CD4-positive, CD25-positive, alpha-beta regulatory T cell (primary cell): ENCODE data around the gene ERF. TPM values are rescaled to one million over a fixed set of nuclear protein-coding genes. Genes with fewer than 3 reads are reported as not detected.

Source experiments
- ATAC-seq, 2 donors: fragments of 150-1000 bp; cut with Tn5 transposase; one replicate each; pipeline ENCODE4 v1.10.0; 2021; ENCODE audit warnings: low read depth in 2 of 2, moderate number of reproducible peaks in 2 of 2, moderate library complexity in 1 of 2
- DNase-seq, 3 donors: peaks; one replicate each; pipeline versions ENCODE4 v3.0.0 to v3.0.0-alpha.2; 2012 to 2022; ENCODE audit warnings: mixed read lengths in 1 of 3
- H3K27ac ChIP-seq: one replicate; pipeline ENCODE4 v1.7.0; 2013; ENCODE audit warnings: mild to moderate bottlenecking, low read length; ENCODE audit not compliant: insufficient read depth, poor library complexity, severe bottlenecking
- H3K27me3 ChIP-seq: one replicate; pipeline ENCODE4 v1.7.0; 2013; ENCODE audit warnings: low read length; ENCODE audit not compliant: control insufficient read depth, insufficient read depth
- H3K36me3 ChIP-seq: one replicate; pipeline ENCODE4 v1.7.0; 2013; ENCODE audit warnings: mild to moderate bottlenecking, low read length, moderate library complexity; ENCODE audit not compliant: control insufficient read depth, insufficient read depth
- H3K4me1 ChIP-seq: 2 replicates; pipeline ENCODE4 v1.7.0; 2013; ENCODE audit warnings: mild to moderate bottlenecking, low read length; ENCODE audit not compliant: insufficient read depth, control insufficient read depth, poor library complexity, severe bottlenecking
- H3K4me3 ChIP-seq: one replicate; pipeline ENCODE4 v1.7.0; 2013; ENCODE audit warnings: low read depth, mild to moderate bottlenecking, low read length, moderate library complexity
- H3K9me3 ChIP-seq, 2 experiments: 1 replicate in 1 of 2; 2 replicates in 1 of 2; pipeline ENCODE4 v1.7.0; 2013; ENCODE audit warnings: low read length in 2 of 2, mild to moderate bottlenecking in 1 of 2, moderate library complexity in 1 of 2; ENCODE audit not compliant: control insufficient read depth in 2 of 2
- H3K27ac Mint-ChIP-seq, 3 donors: one replicate each; pipeline ENCODE4 v1.8.0; 2020 to 2022; ENCODE audit warnings: mild to moderate bottlenecking in 3 of 3, mixed read lengths in 3 of 3, moderate library complexity in 2 of 3
- H3K27me3 Mint-ChIP-seq: one replicate; pipeline ENCODE4 v1.8.0; 2022; ENCODE audit warnings: mild to moderate bottlenecking, mixed read lengths
- H3K36me3 Mint-ChIP-seq: one replicate; pipeline ENCODE4 v1.8.0; 2020; ENCODE audit warnings: mixed read lengths
- H3K4me1 Mint-ChIP-seq, 4 donors: one replicate each; pipeline ENCODE4 v1.8.0; 2020 to 2022; ENCODE audit warnings: mixed read lengths in 4 of 4, mild to moderate bottlenecking in 1 of 4
- H3K4me3 Mint-ChIP-seq, 4 donors: one replicate each; pipeline ENCODE4 v1.8.0; 2020 to 2022; ENCODE audit warnings: mild to moderate bottlenecking in 4 of 4, mixed read lengths in 4 of 4, moderate library complexity in 3 of 4
- H3K9me3 Mint-ChIP-seq, 7 donors: one replicate each; pipeline ENCODE4 v1.8.0; 2020 to 2022; ENCODE audit warnings: mixed read lengths in 7 of 7, mild to moderate bottlenecking in 3 of 7, moderate library complexity in 2 of 7
- polyA plus RNA-seq, 4 donors: library from polyadenylated mRNA; unstranded; fragments of 300-500 nt; fragmentation: Illumina TruSeq; gene quantifications; one replicate each; pipeline ENCODE4 v1.2.3, GENCODE V29; 2021
- total RNA-seq: library from RNA; stranded (reverse); gene quantifications from one replicate; pipeline ENCODE4 v1.2.3, GENCODE V29; 2022

ERF gene
- total and polyA plus RNA-seq, 5 donors from 2014 or later: 1.4 to 96.4 (median 3.8) TPM

GRCh38 chr19:42272535-42272897 is 17.6 kb upstream of the ERF start:
- H3K36me3 Mint-ChIP-seq: peaks cover 14% of the 10 kb centered on the region
- H3K4me3 Mint-ChIP-seq: no peak overlapping the region
- peaks cover 0 to 50% (median 35%) of the 10 kb centered on the region in 4 donors for H3K4me1 Mint-ChIP-seq
- DNase-seq: no peak
- peaks cover 0 to 2% (median 0%) of the 10 kb centered on the region in 7 donors for H3K9me3 Mint-ChIP-seq
- no peak for ATAC-seq
- H3K4me1 ChIP-seq: peaks cover 48% of the 10 kb centered on the region
- no peak overlapping the region for H3K27ac Mint-ChIP-seq
- no peaks in the 10 kb centered on the region for H3K27me3 ChIP-seq
- peaks cover 11% of the 10 kb centered on the region for H3K36me3 ChIP-seq
- H3K27me3 Mint-ChIP-seq: no peaks in the 10 kb centered on the region
- no peak overlapping the region for H3K27ac ChIP-seq
- H3K9me3 ChIP-seq: no peaks in the 10 kb centered on the region
- H3K4me3 ChIP-seq: no peak overlapping the region

- Mint-ChIP-seq H3K27me3 (no peaks in the 10 kb centered on the region), H3K27ac (no peak overlapping the region), H3K36me3 (peaks cover 14% of the 10 kb centered on the region), H3K9me3 (peaks cover 0 to 2% (median 0%) of the 10 kb centered on the region in 7 donors), H3K4me1 (peaks cover 0 to 46% (median 33%) of the 10 kb centered on the region in 4 donors), H3K4me3 (peak overlapping the region in 1 of 4 donors; percentile 83)
- ATAC-seq (no peak), DNase-seq (no peak)
- peaks cover 11% of the 10 kb centered on the region for H3K36me3 ChIP-seq
- no peaks in the 10 kb centered on the region for H3K9me3 ChIP-seq
- no peak overlapping the region for H3K4me3 ChIP-seq
- H3K27me3 ChIP-seq: no peaks in the 10 kb centered on the region
- H3K4me1 ChIP-seq: peaks cover 48% of the 10 kb centered on the region
- H3K27ac ChIP-seq: peak overlapping the region; percentile 99
These were observed 17.1 kb upstream of the ERF start for GRCh38 chr19:42271861-42272534.

- peaks cover 11% of the 10 kb centered on the region for H3K36me3 Mint-ChIP-seq
- peak overlapping the region; percentile 53 for H3K4me3 ChIP-seq
- DNase-seq: no peak
- no peaks in the 10 kb centered on the region for H3K27me3 Mint-ChIP-seq
- peaks cover 0 to 36% (median 27%) of the 10 kb centered on the region in 4 donors for H3K4me1 Mint-ChIP-seq
- peak overlapping the region in 2 of 3 donors; percentile 25 to 63 for H3K27ac Mint-ChIP-seq
- ATAC-seq: no peak
- peaks cover 38% of the 10 kb centered on the region for H3K4me1 ChIP-seq
- H3K9me3 ChIP-seq: no peaks in the 10 kb centered on the region
- H3K27me3 ChIP-seq: no peaks in the 10 kb centered on the region
- peak overlapping the region; percentile 99 for H3K27ac ChIP-seq
- peaks cover 11% of the 10 kb centered on the region for H3K36me3 ChIP-seq
- no peaks in the 10 kb centered on the region for H3K9me3 Mint-ChIP-seq
- peak overlapping the region; percentile 59 to 93 (median 78) for H3K4me3 Mint-ChIP-seq
These were observed 16.1 kb upstream of the ERF start for GRCh38 chr19:42271045-42271419.

DNA sequence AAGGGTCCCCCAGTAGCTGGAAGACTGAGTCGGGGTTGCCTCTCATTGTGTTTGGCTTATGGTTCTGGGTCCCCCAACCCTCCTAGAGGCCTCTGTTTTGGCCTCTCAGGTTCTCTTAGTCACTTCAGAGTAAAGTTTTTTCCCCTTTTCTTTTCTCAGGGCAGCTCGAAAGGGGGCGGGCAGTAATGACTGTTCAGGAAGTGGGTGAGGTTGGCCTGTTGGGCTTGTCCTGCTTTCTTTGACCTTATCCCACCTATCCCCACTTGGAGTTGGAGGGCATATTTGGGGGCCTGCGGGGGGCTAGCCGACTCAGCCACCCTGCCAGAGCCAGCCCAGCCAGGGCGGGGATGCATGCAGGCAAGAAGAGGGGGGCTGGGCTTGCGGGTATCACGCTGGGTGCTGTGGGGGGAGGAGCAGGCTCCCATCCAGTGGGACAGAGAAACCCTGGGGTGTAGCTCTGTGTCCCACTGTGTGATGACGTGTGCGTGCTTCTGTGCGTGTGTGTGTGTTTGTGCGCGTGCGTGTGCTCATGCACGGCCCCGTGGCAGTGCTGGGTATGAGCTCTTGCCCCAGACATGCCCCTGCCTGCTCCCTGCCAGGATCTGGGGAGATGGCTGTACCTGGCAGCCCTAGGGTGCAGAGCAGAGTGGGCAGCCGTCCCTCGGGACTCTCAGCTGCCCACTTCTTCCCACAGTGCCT is 15.6 kb upstream of the ERF start:
- DNase-seq (peak; percentile 58 to 88 (median 66)), ATAC-seq (no peak)
- Histone ChIP-seq H3K4me1 (peaks cover 35% of the 10 kb centered on the region), H3K27ac (peak overlapping the region; percentile 99), H3K27me3 (no peaks in the 10 kb centered on the region), H3K36me3 (peaks cover 11% of the 10 kb centered on the region), H3K9me3 (no peaks in the 10 kb centered on the region), H3K4me3 (peak overlapping the region; percentile 84)
- H3K36me3 Mint-ChIP-seq: peaks cover 9% of the 10 kb centered on the region
- H3K4me3 Mint-ChIP-seq: peak overlapping the region; percentile 90 to 98 (median 92)
- no peaks in the 10 kb centered on the region for H3K9me3 Mint-ChIP-seq
- H3K27me3 Mint-ChIP-seq: no peaks in the 10 kb centered on the region
- H3K4me1 Mint-ChIP-seq: peaks cover 0 to 32% (median 24%) of the 10 kb centered on the region in 4 donors
- peak overlapping the region in 2 of 3 donors; percentile 98 to 99 for H3K27ac Mint-ChIP-seq

DNA sequence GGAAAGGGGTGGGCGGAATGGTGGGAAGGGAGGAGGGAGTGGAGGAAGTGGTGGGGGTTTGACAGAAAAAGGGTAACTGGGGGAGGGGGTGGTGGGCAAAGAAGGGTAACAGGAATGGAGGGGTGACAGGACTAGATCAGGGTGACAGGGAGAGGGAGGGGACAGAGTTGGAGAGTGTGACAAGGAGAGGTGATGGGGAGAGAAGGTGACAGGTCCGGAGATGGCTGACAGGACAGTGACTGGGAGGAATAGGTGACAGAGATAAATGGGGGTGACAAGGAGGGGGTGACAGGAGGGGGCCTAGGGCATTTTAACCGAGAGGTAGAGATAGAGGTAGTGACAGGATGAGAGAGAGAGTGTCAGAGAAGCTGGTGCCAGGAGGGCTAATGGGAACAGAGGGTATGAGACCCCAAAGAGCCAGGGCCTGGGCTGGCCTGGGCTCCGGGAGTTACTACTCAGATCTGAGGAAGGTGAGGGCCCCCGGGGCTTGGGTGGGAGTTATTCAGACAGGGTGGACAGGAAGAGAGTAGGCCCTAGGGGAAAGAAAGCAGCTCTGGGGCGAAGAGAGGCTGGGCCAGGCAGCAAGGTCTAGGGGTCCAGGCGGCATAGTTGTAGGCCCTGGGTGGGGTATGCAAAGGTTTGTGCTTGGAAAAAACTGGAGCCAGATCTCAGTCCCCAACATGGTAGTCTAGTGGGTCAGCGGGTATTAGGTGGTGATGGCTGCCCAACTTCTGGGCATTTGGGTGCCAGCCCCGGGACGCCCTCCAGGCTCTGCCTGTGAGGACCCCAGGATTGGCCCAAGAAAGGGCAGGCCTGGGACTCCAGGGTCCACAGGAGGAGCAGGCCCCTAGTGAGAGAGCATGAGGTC is 14.8 kb upstream of the ERF start:
- Mint-ChIP-seq H3K27ac (peak overlapping the region in 2 of 3 donors; percentile 98 to 99), H3K27me3 (no peaks in the 10 kb centered on the region), H3K4me3 (peak overlapping the region; percentile 90 to 98 (median 92)), H3K9me3 (no peaks in the 10 kb centered on the region), H3K4me1 (peaks cover 0 to 26% (median 18%) of the 10 kb centered on the region in 4 donors), H3K36me3 (peaks cover 3% of the 10 kb centered on the region)
- H3K9me3 ChIP-seq: no peaks in the 10 kb centered on the region
- H3K27ac ChIP-seq: peak overlapping the region; percentile 99
- no peaks in the 10 kb centered on the region for H3K27me3 ChIP-seq
- no peak for ATAC-seq
- no peak for DNase-seq
- H3K4me1 ChIP-seq: peaks cover 30% of the 10 kb centered on the region
- H3K36me3 ChIP-seq: peaks cover 9% of the 10 kb centered on the region
- H3K4me3 ChIP-seq: peak overlapping the region; percentile 84

DNA sequence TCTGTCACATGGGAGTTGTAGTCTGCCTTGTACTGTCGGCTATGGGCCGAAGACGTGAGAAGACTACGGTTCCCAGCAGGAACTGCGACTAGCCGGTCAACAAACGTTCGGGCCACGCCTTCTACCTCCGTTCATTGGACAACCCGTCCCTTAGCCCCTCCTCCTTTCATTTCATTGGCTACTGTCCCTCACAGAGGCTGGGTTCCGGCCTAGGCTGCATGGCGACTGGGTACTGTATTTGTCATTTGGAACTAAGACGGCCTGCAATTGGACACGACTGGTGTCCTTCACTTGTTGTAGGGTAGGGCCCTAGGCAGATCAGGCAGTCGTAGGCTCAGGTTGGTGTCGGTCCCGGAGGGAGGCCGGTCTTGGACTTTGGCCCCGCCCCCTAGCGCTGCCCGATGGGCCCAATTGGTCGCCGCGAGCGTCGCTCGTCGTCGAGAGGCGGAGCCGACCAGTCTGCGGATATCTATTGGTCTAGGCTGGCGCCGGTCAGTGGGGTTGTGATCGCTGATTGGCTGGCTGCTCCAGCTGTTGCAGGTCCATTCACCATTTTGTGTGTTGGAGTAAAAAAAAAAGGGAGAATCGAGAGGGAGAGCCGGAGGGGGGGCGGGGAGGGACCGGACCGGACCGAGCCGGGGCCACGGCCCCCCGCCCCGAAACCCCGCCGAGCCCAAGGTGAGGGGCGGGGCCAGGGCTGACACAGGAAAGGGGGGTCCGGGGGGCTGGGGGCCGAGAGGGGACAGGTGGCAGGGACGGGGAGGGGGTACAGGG is 14.0 kb upstream of the ERF start, which contains the start of gene CIC:
CIC (plus strand) TSS at position 549 of the 774 bp plus-strand sequence. CDS start 2,532 bp downstream, outside the sequence.
- Histone ChIP-seq H3K9me3 (no peaks in the 10 kb centered on the region), H3K4me3 (peak within 1 kb of the TSS; percentile 88), H3K36me3 (peaks cover 4% of the 10 kb centered on the region), H3K4me1 (peaks cover 30% of the 10 kb centered on the region), H3K27ac (peak within 1 kb of the TSS; percentile 99), H3K27me3 (no peaks in the 10 kb centered on the region)
- peaks cover 0 to 24% (median 16%) of the 10 kb centered on the region in 4 donors for H3K4me1 Mint-ChIP-seq
- H3K36me3 Mint-ChIP-seq: no peaks in the 10 kb centered on the region
- ATAC-seq: peak; percentile 83 to 86
- H3K27ac Mint-ChIP-seq: peak within 1 kb of the TSS in 2 of 3 donors; percentile 98 to 99
- H3K9me3 Mint-ChIP-seq: no peaks in the 10 kb centered on the region
- H3K27me3 Mint-ChIP-seq: no peaks in the 10 kb centered on the region
- peak within 1 kb of the TSS; percentile 90 to 98 (median 92) for H3K4me3 Mint-ChIP-seq
- peak; percentile 98 to 100 (median 100) for DNase-seq
